ENCODE results near the gene PRKAR2A.

PRKAR2A gene

GRCh38 chr3:48707157-48707556, 140.5 kb downstream of the PRKAR2A start:
- Histone ChIP-seq H3K36me3 (ENCODE audit: control insufficient read depth, insufficient read depth, low read length) (peaks cover 53% of the 10 kb centered on the region), H3K4me3 (ENCODE audit: low read depth, low read length) (no peak overlapping the region), H3K27ac (ENCODE audit: low read depth, low read length) (no peak overlapping the region), H3K4me1 (ENCODE audit: control insufficient read depth, insufficient read depth, low read length) (peaks cover 6% of the 10 kb centered on the region), H3K9me3 (ENCODE audit: control insufficient read depth, insufficient read depth, low read length) (no peaks in the 10 kb centered on the region), H3K27me3 (ENCODE audit: control insufficient read depth, insufficient read depth, low read length) (no peaks in the 10 kb centered on the region), H3K9ac (ENCODE audit: low read depth, low read length) (no peak overlapping the region)

- no peaks in the 10 kb centered on the region for H3K27me3 ChIP-seq (ENCODE audit: control insufficient read depth, insufficient read depth, low read length)
- no peaks in the 10 kb centered on the region for H3K9me3 ChIP-seq (ENCODE audit: control insufficient read depth, insufficient read depth, low read length)
- H3K36me3 ChIP-seq (ENCODE audit: control insufficient read depth, insufficient read depth, low read length): peaks cover 50% of the 10 kb centered on the region
- peak overlapping the region; percentile 74 for H3K27ac ChIP-seq (ENCODE audit: low read depth, low read length)
- H3K9ac ChIP-seq (ENCODE audit: low read depth, low read length): no peak overlapping the region
- no peak overlapping the region for H3K4me3 ChIP-seq (ENCODE audit: low read depth, low read length)
- H3K4me1 ChIP-seq (ENCODE audit: control insufficient read depth, insufficient read depth, low read length): peaks cover 6% of the 10 kb centered on the region
Measured at GRCh38 chr3:48702320-48702920, 145.3 kb downstream of the PRKAR2A start.

GRCh38 chr3:48700731-48701405, 146.8 kb downstream of the PRKAR2A start:
- Histone ChIP-seq H3K4me1 (ENCODE audit: control insufficient read depth, insufficient read depth, low read length) (peaks cover 11% of the 10 kb centered on the region), H3K27me3 (ENCODE audit: control insufficient read depth, insufficient read depth, low read length) (no peaks in the 10 kb centered on the region), H3K36me3 (ENCODE audit: control insufficient read depth, insufficient read depth, low read length) (peaks cover 43% of the 10 kb centered on the region), H3K27ac (ENCODE audit: low read depth, low read length) (peak overlapping the region; percentile 57), H3K4me3 (ENCODE audit: low read depth, low read length) (no peak overlapping the region), H3K9ac (ENCODE audit: low read depth, low read length) (no peak overlapping the region), H3K9me3 (ENCODE audit: control insufficient read depth, insufficient read depth, low read length) (no peaks in the 10 kb centered on the region)

GRCh38 chr3:48698891-48699290, 148.8 kb downstream of the PRKAR2A start:
- Histone ChIP-seq H3K9ac (ENCODE audit: low read depth, low read length) (no peak overlapping the region), H3K4me1 (ENCODE audit: control insufficient read depth, insufficient read depth, low read length) (peaks cover 27% of the 10 kb centered on the region), H3K4me3 (ENCODE audit: low read depth, low read length) (no peak overlapping the region), H3K9me3 (ENCODE audit: control insufficient read depth, insufficient read depth, low read length) (no peaks in the 10 kb centered on the region), H3K27ac (ENCODE audit: low read depth, low read length) (no peak overlapping the region), H3K27me3 (ENCODE audit: control insufficient read depth, insufficient read depth, low read length) (no peaks in the 10 kb centered on the region), H3K36me3 (ENCODE audit: control insufficient read depth, insufficient read depth, low read length) (peaks cover 57% of the 10 kb centered on the region)

GRCh38 chr3:48697952-48698351, 149.7 kb downstream of the PRKAR2A start:
- Histone ChIP-seq H3K4me3 (ENCODE audit: low read depth, low read length) (no peak overlapping the region), H3K4me1 (ENCODE audit: control insufficient read depth, insufficient read depth, low read length) (peaks cover 24% of the 10 kb centered on the region), H3K27ac (ENCODE audit: low read depth, low read length) (no peak overlapping the region), H3K9ac (ENCODE audit: low read depth, low read length) (no peak overlapping the region), H3K9me3 (ENCODE audit: control insufficient read depth, insufficient read depth, low read length) (no peaks in the 10 kb centered on the region), H3K36me3 (ENCODE audit: control insufficient read depth, insufficient read depth, low read length) (peaks cover 66% of the 10 kb centered on the region), H3K27me3 (ENCODE audit: control insufficient read depth, insufficient read depth, low read length) (no peaks in the 10 kb centered on the region)

GRCh38 chr3:48696601-48697000, 151.1 kb downstream of the PRKAR2A start:
- H3K4me3 ChIP-seq (ENCODE audit: low read depth, low read length): no peak overlapping the region
- peak overlapping the region; percentile 57 for H3K27ac ChIP-seq (ENCODE audit: low read depth, low read length)
- H3K4me1 ChIP-seq (ENCODE audit: control insufficient read depth, insufficient read depth, low read length): peaks cover 21% of the 10 kb centered on the region
- H3K9me3 ChIP-seq (ENCODE audit: control insufficient read depth, insufficient read depth, low read length): no peaks in the 10 kb centered on the region
- no peaks in the 10 kb centered on the region for H3K27me3 ChIP-seq (ENCODE audit: control insufficient read depth, insufficient read depth, low read length)
- H3K36me3 ChIP-seq (ENCODE audit: control insufficient read depth, insufficient read depth, low read length): peaks cover 75% of the 10 kb centered on the region
- no peak overlapping the region for H3K9ac ChIP-seq (ENCODE audit: low read depth, low read length)

All from HUES48 (cell line).